Measurements from ENCODE around the gene EIF2S1.

GRCh38 chr14:67377916-67378315 lies 17.8 kb downstream of the EIF2S1 start:
- TF ChIP-seq CTCF (IDR thresholded peaks at IDR 0.05) (no peak), POLR2AphosphoS5 (IDR thresholded peaks at IDR 0.05) (no peak), POLR2A (IDR thresholded peaks at IDR 0.05) (no peak)
